Ovary (tissue), 3 donors: Measurements from ENCODE around the gene NCAN.

Experiments used
- CTCF ChIP-seq, 3 donors: fragments of 450-650 bp in 2 of 3; fragments of 200-600 bp in 1 of 3; IDR thresholded peaks; one replicate each; pipeline versions ENCODE4 v1.5.1 to v1.8.0; 2016 to 2022; ENCODE audit warnings: antibody characterized with exemption in 3 of 3, mild to moderate bottlenecking in 1 of 3
- EP300 ChIP-seq: sonication (generic); formaldehyde crosslinking; IDR thresholded peaks from one replicate; pipeline ENCODE4 v1.6.1; 2017; ENCODE audit warnings: antibody characterized with exemption
- donor health status: DM: no; HTN: no; CAD: no.

DNA sequence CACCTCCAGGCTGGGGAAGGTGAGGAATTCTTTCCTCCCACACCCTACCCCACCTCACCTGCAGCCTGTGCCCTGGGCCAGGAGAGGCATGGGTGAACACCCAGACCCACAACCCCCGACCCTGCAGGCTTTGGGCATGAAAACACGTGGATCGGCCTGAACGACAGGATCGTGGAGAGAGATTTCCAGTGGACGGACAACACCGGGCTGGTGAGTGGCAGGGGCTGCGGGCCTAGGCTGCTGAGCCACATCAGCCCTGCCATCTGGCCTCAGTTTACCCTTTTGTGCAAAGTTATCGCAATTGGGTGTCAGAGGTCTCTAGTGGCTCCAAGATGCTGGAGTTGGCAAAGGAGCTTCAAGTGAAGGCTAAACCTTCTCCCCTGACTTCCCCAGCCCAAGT lies 28.7 kb downstream of the NCAN start:
- TF ChIP-seq EP300, result no peak
- TF ChIP-seq CTCF (IDR thresholded peaks at IDR 0.05), result no peak
